SIG-M5 (cell line): Measurements from ENCODE around the gene CPT2.

Source experiments
- DNase-seq: peaks from one replicate; lab custom pipeline; 2025; lab: John Stamatoyannopoulos, UW

The CPT2 gene

GRCh38 chr1:53219711-53220110 is 23.1 kb downstream of the CPT2 start:
- DNase-seq = no peak

GRCh38 chr1:53220171-53220961 is 23.7 kb downstream of the CPT2 start, which contains the start of gene CZIB:
CZIB (minus strand) TSS chr1:53220634; CDS start chr1:53220575, 59 bp downstream.
- peak; percentile 62 for DNase-seq

- no peak for DNase-seq
Observed at GRCh38 chr1:53220962-53221286, 24.3 kb downstream of the CPT2 start.

- DNase-seq = no peak
Observed at GRCh38 chr1:53237638-53238037, 41.0 kb downstream of the CPT2 start.

GRCh38 chr1:53238197-53239155 is 41.9 kb downstream of the CPT2 start, which contains the start of gene MAGOH:
MAGOH (minus strand) TSS chr1:53238518; CDS start chr1:53238448, 70 bp downstream.
- DNase-seq = peak; percentile 52

- DNase-seq = no peak
Observed at GRCh38 chr1:53241828-53242227, 45.2 kb downstream of the CPT2 start.

GRCh38 chr1:53242381-53242780 is 45.8 kb downstream of the CPT2 start:
- no peak for DNase-seq

- no peak for DNase-seq
Observed at GRCh38 chr1:53244141-53244540, 47.5 kb downstream of the CPT2 start.

GRCh38 chr1:53246261-53247134 is 49.9 kb downstream of the CPT2 start:
- no peak for DNase-seq

GRCh38 chr1:53249706-53250105 is 53.1 kb downstream of the CPT2 start:
- DNase-seq = no peak

GRCh38 chr1:53250325-53250724 is 53.7 kb downstream of the CPT2 start:
- DNase-seq = no peak

GRCh38 chr1:53254011-53254640 is 57.5 kb downstream of the CPT2 start:
- DNase-seq = no peak

GRCh38 chr1:53255031-53255430 is 58.4 kb downstream of the CPT2 start:
- no peak for DNase-seq

- no peak for DNase-seq
Observed at GRCh38 chr1:53256511-53257453, 60.2 kb downstream of the CPT2 start.

- no peak for DNase-seq
Observed at GRCh38 chr1:53257454-53258081, 60.9 kb downstream of the CPT2 start.

GRCh38 chr1:53258216-53258615 is 61.6 kb downstream of the CPT2 start:
- DNase-seq = no peak

- no peak for DNase-seq
Observed at GRCh38 chr1:53259932-53260331, 63.3 kb downstream of the CPT2 start.

GRCh38 chr1:53260631-53261247 is 64.1 kb downstream of the CPT2 start:
- no peak for DNase-seq

- no peak for DNase-seq
Observed at GRCh38 chr1:53262000-53262399, 65.4 kb downstream of the CPT2 start.
